ENCODE results near the gene EDA.
A peak's percentile ranks its signal among the peaks of the same experiment; 100 is the strongest.

Gene EDA

GRCh38 chrX:70049406-70049805, 433.5 kb downstream of the EDA start:
- no peak for TF ChIP-seq CTCF (IDR thresholded peaks at IDR 0.05; ENCODE audit: insufficient read depth, low read depth, low read length, missing control alignments)
- DNase-seq (ENCODE audit: low read depth): no peak
- no peak overlapping the region for H3K4me3 ChIP-seq (ENCODE audit: low read length)

- DNase-seq (ENCODE audit: low read depth): peak; percentile 28
- TF ChIP-seq CTCF (IDR thresholded peaks at IDR 0.05; ENCODE audit: insufficient read depth, low read depth, low read length, missing control alignments): no peak
Measured at GRCh38 chrX:70049925-70050324, 434.0 kb downstream of the EDA start, which contains the start of gene AWAT2. AWAT2 (minus strand) TSS chrX:70049938; CDS start chrX:70049932, 6 bp downstream.

GRCh38 chrX:70052895-70053615, 437.1 kb downstream of the EDA start:
- DNase-seq (ENCODE audit: low read depth): no peak
- TF ChIP-seq CTCF (IDR thresholded peaks at IDR 0.05; ENCODE audit: insufficient read depth, low read depth, low read length, missing control alignments): no peak
- no peak overlapping the region for H3K4me3 ChIP-seq (ENCODE audit: low read length)

More at GRCh38 chrX:70049925-70050324, 434.0 kb downstream of the EDA start, which contains the start of gene AWAT2:
- H3K4me3 ChIP-seq (ENCODE audit: low read length): no peak within 1 kb of the TSS

GRCh38 chrX:70054391-70054790, 438.5 kb downstream of the EDA start:
- H3K4me3 ChIP-seq (ENCODE audit: low read length): no peak overlapping the region
- no peak for DNase-seq (ENCODE audit: low read depth)

GRCh38 chrX:70062076-70062475, 446.2 kb downstream of the EDA start, which contains the start of gene OTUD6A:
OTUD6A (plus strand) TSS chrX:70062457; CDS start chrX:70062525, 68 bp downstream.
- no peak for DNase-seq (ENCODE audit: low read depth)
- H3K4me3 ChIP-seq (ENCODE audit: low read length): no peak within 1 kb of the TSS
- TF ChIP-seq CTCF (IDR thresholded peaks at IDR 0.05; ENCODE audit: insufficient read depth, low read depth, low read length, missing control alignments): no peak

More at GRCh38 chrX:70054391-70054790, 438.5 kb downstream of the EDA start:
- TF ChIP-seq CTCF (IDR thresholded peaks at IDR 0.05; ENCODE audit: insufficient read depth, low read depth, low read length, missing control alignments): no peak

GRCh38 chrX:70062961-70063550, 447.1 kb downstream of the EDA start:
- no peak overlapping the region for H3K4me3 ChIP-seq (ENCODE audit: low read length)
- DNase-seq (ENCODE audit: low read depth): no peak
- TF ChIP-seq CTCF (IDR thresholded peaks at IDR 0.05; ENCODE audit: insufficient read depth, low read depth, low read length, missing control alignments): no peak
